Measurements from ENCODE around the gene LPCAT3.

Gene LPCAT3

GRCh38 chr12:7009512-7009911 is 8.8 kb downstream of the LPCAT3 start:
- no peaks in the 10 kb centered on the region for H3K9me3 ChIP-seq (replicated peaks in 1 of 2; ENCODE audit: control insufficient read depth in 2 of 2, insufficient read depth in 1 of 2, low read depth in 1 of 2, low read length in 2 of 2)
- H3K79me1 ChIP-seq (ENCODE audit: low read depth, low read length) = no peaks in the 10 kb centered on the region
- H3K27ac ChIP-seq (replicated peaks; ENCODE audit: low read length) = no peak overlapping the region
- H3K14ac ChIP-seq (ENCODE audit: low read length) = no peak overlapping the region
- no peak overlapping the region for H2BK12ac ChIP-seq (ENCODE audit: low read length)
- H3K4me1 ChIP-seq (ENCODE audit: control insufficient read depth in 2 of 2, insufficient read depth in 1 of 2, low read depth in 1 of 2, low read length in 2 of 2) = no peaks in the 10 kb centered on the region
- H2AK5ac ChIP-seq (ENCODE audit: low read depth, low read length) = no peak overlapping the region
- H4K91ac ChIP-seq (ENCODE audit: low read depth, low read length, poor library complexity) = no peak overlapping the region
- H3K9ac ChIP-seq (ENCODE audit: low read depth, low read length, poor library complexity) = no peak overlapping the region
- no peak overlapping the region for H2BK15ac ChIP-seq (ENCODE audit: low read length)
- peaks cover 4 to 74% of the 10 kb centered on the region in 2 donors for H3K36me3 ChIP-seq (replicated peaks in 1 of 2; ENCODE audit: control insufficient read depth in 2 of 2, insufficient read depth in 2 of 2, low read length in 2 of 2)
- no peak overlapping the region for H3K4me2 ChIP-seq (ENCODE audit: insufficient read depth, low read length, poor library complexity, severe bottlenecking)
- DNase-seq (ENCODE audit: low spot score) = no peak
- H3K27me3 ChIP-seq (ENCODE audit: control insufficient read depth in 3 of 3, insufficient read depth in 3 of 3, low read depth in 1 of 3, low read length in 3 of 3) = no peaks in the 10 kb centered on the region
- no peak overlapping the region for H3K18ac ChIP-seq (ENCODE audit: low read length)
- no peak overlapping the region for H3K4me3 ChIP-seq (ENCODE audit: low read length in 2 of 2)
- no peak overlapping the region for H3K4ac ChIP-seq (ENCODE audit: low read length)
- H4K8ac ChIP-seq (ENCODE audit: low read depth, low read length) = no peak overlapping the region
- H3K23ac ChIP-seq (ENCODE audit: low read depth, low read length, poor library complexity) = no peak overlapping the region
- no peak overlapping the region for H2AFZ ChIP-seq (ENCODE audit: low read length)
- no peak overlapping the region for H2BK120ac ChIP-seq (ENCODE audit: low read depth, low read length)
- no peak overlapping the region for H2BK5ac ChIP-seq (ENCODE audit: low read length)

- H4K91ac ChIP-seq (ENCODE audit: low read depth, low read length, poor library complexity) = no peak overlapping the region
Observed at GRCh38 chr12:7008864-7009263, 9.4 kb downstream of the LPCAT3 start.

GRCh38 chr12:7006639-7007038 is 11.6 kb downstream of the LPCAT3 start:
- H2BK5ac ChIP-seq (ENCODE audit: low read length) = no peak overlapping the region
- H2BK15ac ChIP-seq (ENCODE audit: low read length) = no peak overlapping the region
- H2AK5ac ChIP-seq (ENCODE audit: low read depth, low read length) = no peak overlapping the region
- no peak overlapping the region for H2BK12ac ChIP-seq (ENCODE audit: low read length)
- no peak overlapping the region for H3K14ac ChIP-seq (ENCODE audit: low read length)
- no peak overlapping the region for H3K27ac ChIP-seq (replicated peaks; ENCODE audit: low read length)
- no peak overlapping the region for H2AFZ ChIP-seq (ENCODE audit: low read length)
- no peak overlapping the region for H3K4me3 ChIP-seq (ENCODE audit: low read length in 2 of 2)
- no peak for DNase-seq (ENCODE audit: low spot score)
- no peak overlapping the region for H3K23ac ChIP-seq (ENCODE audit: low read depth, low read length, poor library complexity)
- H3K79me1 ChIP-seq (ENCODE audit: low read depth, low read length) = no peaks in the 10 kb centered on the region
- no peak overlapping the region for H3K4ac ChIP-seq (ENCODE audit: low read length)
- H3K27me3 ChIP-seq (ENCODE audit: control insufficient read depth in 3 of 3, insufficient read depth in 3 of 3, low read depth in 1 of 3, low read length in 3 of 3) = no peaks in the 10 kb centered on the region
- H3K4me1 ChIP-seq (ENCODE audit: control insufficient read depth in 2 of 2, insufficient read depth in 1 of 2, low read depth in 1 of 2, low read length in 2 of 2) = no peaks in the 10 kb centered on the region
- H3K9me3 ChIP-seq (replicated peaks in 1 of 2; ENCODE audit: control insufficient read depth in 2 of 2, insufficient read depth in 1 of 2, low read depth in 1 of 2, low read length in 2 of 2) = no peaks in the 10 kb centered on the region
- no peak overlapping the region for H4K91ac ChIP-seq (ENCODE audit: low read depth, low read length, poor library complexity)
- WGBS, 2 donors (ENCODE audit: extremely low coverage in 2 of 2, insufficient read length in 2 of 2, insufficient replicate concordance in 1 of 2) = no CpG with 5 or more reads among the region's 3 CpGs
- H3K18ac ChIP-seq (ENCODE audit: low read length) = no peak overlapping the region
- H3K9ac ChIP-seq (ENCODE audit: low read depth, low read length, poor library complexity) = no peak overlapping the region
- H3K36me3 ChIP-seq (replicated peaks in 1 of 2; ENCODE audit: control insufficient read depth in 2 of 2, insufficient read depth in 2 of 2, low read length in 2 of 2) = peaks cover 0 to 72% of the 10 kb centered on the region in 2 donors
- H4K8ac ChIP-seq (ENCODE audit: low read depth, low read length) = no peak overlapping the region
- no peak overlapping the region for H2BK120ac ChIP-seq (ENCODE audit: low read depth, low read length)
- no peak overlapping the region for H3K4me2 ChIP-seq (ENCODE audit: insufficient read depth, low read length, poor library complexity, severe bottlenecking)

More at GRCh38 chr12:7008864-7009263, 9.4 kb downstream of the LPCAT3 start:
- H3K36me3 ChIP-seq (replicated peaks in 1 of 2; ENCODE audit: control insufficient read depth in 2 of 2, insufficient read depth in 2 of 2, low read length in 2 of 2) = peaks cover 3 to 75% of the 10 kb centered on the region in 2 donors
- no peaks in the 10 kb centered on the region for H3K9me3 ChIP-seq (replicated peaks in 1 of 2; ENCODE audit: control insufficient read depth in 2 of 2, insufficient read depth in 1 of 2, low read depth in 1 of 2, low read length in 2 of 2)
- H4K8ac ChIP-seq (ENCODE audit: low read depth, low read length) = no peak overlapping the region
- H3K14ac ChIP-seq (ENCODE audit: low read length) = no peak overlapping the region
- H3K9ac ChIP-seq (ENCODE audit: low read depth, low read length, poor library complexity) = no peak overlapping the region
- no peak overlapping the region for H2BK15ac ChIP-seq (ENCODE audit: low read length)
- H3K18ac ChIP-seq (ENCODE audit: low read length) = no peak overlapping the region
- H2AK5ac ChIP-seq (ENCODE audit: low read depth, low read length) = no peak overlapping the region
- H3K4me2 ChIP-seq (ENCODE audit: insufficient read depth, low read length, poor library complexity, severe bottlenecking) = no peak overlapping the region
- no peak overlapping the region for H3K4ac ChIP-seq (ENCODE audit: low read length)
- no peak overlapping the region for H2AFZ ChIP-seq (ENCODE audit: low read length)
- no peak overlapping the region for H3K4me3 ChIP-seq (ENCODE audit: low read length in 2 of 2)
- no peak overlapping the region for H2BK120ac ChIP-seq (ENCODE audit: low read depth, low read length)
- no CpG with 5 or more reads among the region's 2 CpGs for WGBS, 2 donors (ENCODE audit: extremely low coverage in 2 of 2, insufficient read length in 2 of 2, insufficient replicate concordance in 1 of 2)
- no peaks in the 10 kb centered on the region for H3K27me3 ChIP-seq (ENCODE audit: control insufficient read depth in 3 of 3, insufficient read depth in 3 of 3, low read depth in 1 of 3, low read length in 3 of 3)
- no peaks in the 10 kb centered on the region for H3K4me1 ChIP-seq (ENCODE audit: control insufficient read depth in 2 of 2, insufficient read depth in 1 of 2, low read depth in 1 of 2, low read length in 2 of 2)
- no peaks in the 10 kb centered on the region for H3K79me1 ChIP-seq (ENCODE audit: low read depth, low read length)
- H3K27ac ChIP-seq (replicated peaks; ENCODE audit: low read length) = no peak overlapping the region
- H3K23ac ChIP-seq (ENCODE audit: low read depth, low read length, poor library complexity) = no peak overlapping the region
- no peak overlapping the region for H2BK12ac ChIP-seq (ENCODE audit: low read length)
- no peak for DNase-seq (ENCODE audit: low spot score)
- no peak overlapping the region for H2BK5ac ChIP-seq (ENCODE audit: low read length)

GRCh38 chr12:7005311-7005710 is 13.0 kb downstream of the LPCAT3 start:
- Histone ChIP-seq H3K23ac (ENCODE audit: low read depth, low read length, poor library complexity) (no peak overlapping the region), H3K4ac (ENCODE audit: low read length) (no peak overlapping the region), H2BK5ac (ENCODE audit: low read length) (no peak overlapping the region), H3K9ac (ENCODE audit: low read depth, low read length, poor library complexity) (no peak overlapping the region), H4K8ac (ENCODE audit: low read depth, low read length) (no peak overlapping the region), H2BK120ac (ENCODE audit: low read depth, low read length) (no peak overlapping the region), H3K18ac (ENCODE audit: low read length) (no peak overlapping the region), H3K79me1 (ENCODE audit: low read depth, low read length) (no peaks in the 10 kb centered on the region), H3K27me3 (ENCODE audit: control insufficient read depth in 3 of 3, insufficient read depth in 3 of 3, low read depth in 1 of 3, low read length in 3 of 3) (no peaks in the 10 kb centered on the region), H3K14ac (ENCODE audit: low read length) (no peak overlapping the region), H3K4me3 (ENCODE audit: low read length in 2 of 2) (no peak overlapping the region), H3K4me1 (ENCODE audit: control insufficient read depth in 2 of 2, insufficient read depth in 1 of 2, low read depth in 1 of 2, low read length in 2 of 2) (no peaks in the 10 kb centered on the region), H3K4me2 (ENCODE audit: insufficient read depth, low read length, poor library complexity, severe bottlenecking) (no peak overlapping the region), H4K91ac (ENCODE audit: low read depth, low read length, poor library complexity) (no peak overlapping the region), H2BK12ac (ENCODE audit: low read length) (no peak overlapping the region), H3K9me3 (replicated peaks in 1 of 2; ENCODE audit: control insufficient read depth in 2 of 2, insufficient read depth in 1 of 2, low read depth in 1 of 2, low read length in 2 of 2) (no peaks in the 10 kb centered on the region), H2AFZ (ENCODE audit: low read length) (no peak overlapping the region), H3K27ac (replicated peaks; ENCODE audit: low read length) (no peak overlapping the region), H3K36me3 (replicated peaks in 1 of 2; ENCODE audit: control insufficient read depth in 2 of 2, insufficient read depth in 2 of 2, low read length in 2 of 2) (peaks cover 0 to 69% of the 10 kb centered on the region in 2 donors), H2AK5ac (ENCODE audit: low read depth, low read length) (no peak overlapping the region), H2BK15ac (ENCODE audit: low read length) (no peak overlapping the region)
- no peak for DNase-seq (ENCODE audit: low spot score)
- WGBS, 2 donors (ENCODE audit: extremely low coverage in 2 of 2, insufficient read length in 2 of 2, insufficient replicate concordance in 1 of 2) = no CpG with 5 or more reads among the region's 2 CpGs
